ENCODE measurements around the gene IQSEC1.

- no peak for TF ChIP-seq CTCF (IDR thresholded peaks at IDR 0.05)
- TF ChIP-seq EZH2 (IDR thresholded peaks at IDR 0.05; ENCODE audit: borderline replicate concordance, insufficient read depth, low read depth, low read length, poor library complexity, severe bottlenecking), result no peak
Observed at GRCh38 chr3:13102386-13103345, 29.4 kb upstream of the IQSEC1 start.
